VCaP (cell line): Measurements from ENCODE around the gene ALDH2.
A peak's percentile ranks its signal among the peaks of the same experiment; 100 is the strongest.

Experiments
- H3K27ac ChIP-seq: fragments of 450-650 bp; 2 replicates; pipeline ENCODE4 v1.5.1; 2017
- TF ChIP-seq, protein P1 (sequence below): fragments of 450-650 bp; conservative IDR thresholded peaks from 2 replicates; pipeline ENCODE4 v1.5.1; 2017; ENCODE audit warnings: mild to moderate bottlenecking, moderate library complexity

ALDH2 gene

DNA sequence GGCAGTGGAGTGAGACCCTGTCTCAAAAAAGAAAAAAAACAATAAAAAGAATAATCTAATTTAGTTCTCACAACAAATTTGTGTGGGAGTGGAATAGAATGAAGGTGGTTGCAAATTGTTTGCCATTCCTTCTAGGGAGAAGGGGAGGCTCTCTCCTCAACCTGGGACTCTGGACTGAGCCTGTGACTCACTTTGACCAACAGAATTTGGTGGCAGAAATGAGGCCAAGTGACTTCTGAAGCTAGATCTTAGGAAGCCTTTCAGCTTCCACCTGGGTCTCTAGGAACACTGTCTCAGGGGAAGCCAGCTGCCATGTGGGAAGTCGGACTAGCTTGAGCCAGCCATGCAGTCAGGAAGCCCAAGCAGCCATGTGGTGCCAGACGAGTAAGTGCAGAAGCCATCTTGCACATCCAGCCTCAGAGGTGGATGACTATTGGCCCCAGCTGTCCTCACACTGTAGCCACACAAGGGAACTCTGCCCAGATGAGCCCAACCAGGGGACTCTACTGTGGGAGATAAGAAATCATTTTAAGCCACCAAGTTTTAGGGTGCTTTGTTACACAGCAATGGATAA, 14.4 kb downstream of the ALDH2 start:
- TF ChIP-seq, protein P1, sequence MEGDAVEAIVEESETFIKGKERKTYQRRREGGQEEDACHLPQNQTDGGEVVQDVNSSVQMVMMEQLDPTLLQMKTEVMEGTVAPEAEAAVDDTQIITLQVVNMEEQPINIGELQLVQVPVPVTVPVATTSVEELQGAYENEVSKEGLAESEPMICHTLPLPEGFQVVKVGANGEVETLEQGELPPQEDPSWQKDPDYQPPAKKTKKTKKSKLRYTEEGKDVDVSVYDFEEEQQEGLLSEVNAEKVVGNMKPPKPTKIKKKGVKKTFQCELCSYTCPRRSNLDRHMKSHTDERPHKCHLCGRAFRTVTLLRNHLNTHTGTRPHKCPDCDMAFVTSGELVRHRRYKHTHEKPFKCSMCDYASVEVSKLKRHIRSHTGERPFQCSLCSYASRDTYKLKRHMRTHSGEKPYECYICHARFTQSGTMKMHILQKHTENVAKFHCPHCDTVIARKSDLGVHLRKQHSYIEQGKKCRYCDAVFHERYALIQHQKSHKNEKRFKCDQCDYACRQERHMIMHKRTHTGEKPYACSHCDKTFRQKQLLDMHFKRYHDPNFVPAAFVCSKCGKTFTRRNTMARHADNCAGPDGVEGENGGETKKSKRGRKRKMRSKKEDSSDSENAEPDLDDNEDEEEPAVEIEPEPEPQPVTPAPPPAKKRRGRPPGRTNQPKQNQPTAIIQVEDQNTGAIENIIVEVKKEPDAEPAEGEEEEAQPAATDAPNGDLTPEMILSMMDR = no peak
- no peak overlapping the region for H3K27ac ChIP-seq

DNA sequence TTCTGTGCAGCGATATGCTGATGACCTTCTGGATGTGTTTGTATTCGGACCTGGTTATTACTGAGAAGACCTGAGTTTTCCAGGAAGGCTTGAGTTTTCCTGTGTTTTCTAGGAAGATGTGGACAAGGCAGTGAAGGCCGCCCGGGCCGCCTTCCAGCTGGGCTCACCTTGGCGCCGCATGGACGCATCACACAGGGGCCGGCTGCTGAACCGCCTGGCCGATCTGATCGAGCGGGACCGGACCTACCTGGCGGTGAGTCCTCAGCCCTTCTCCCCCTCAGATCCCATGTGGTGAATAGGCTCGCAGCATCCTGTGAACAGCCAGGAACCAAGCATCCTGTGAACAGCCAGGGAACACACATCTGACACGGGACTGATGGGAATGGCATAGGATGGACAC, 16.3 kb downstream of the ALDH2 start:
- H3K27ac ChIP-seq = no peak overlapping the region
- TF ChIP-seq, protein P1 = no peak

- H3K27ac ChIP-seq = no peak overlapping the region
- TF ChIP-seq, protein P1 = no peak
These were observed 18.2 kb downstream of the ALDH2 start for GRCh38 chr12:111784953-111785352.

GRCh38 chr12:111785651-111786050, 18.9 kb downstream of the ALDH2 start:
- TF ChIP-seq, protein P1 = no peak
- H3K27ac ChIP-seq = no peak overlapping the region

DNA sequence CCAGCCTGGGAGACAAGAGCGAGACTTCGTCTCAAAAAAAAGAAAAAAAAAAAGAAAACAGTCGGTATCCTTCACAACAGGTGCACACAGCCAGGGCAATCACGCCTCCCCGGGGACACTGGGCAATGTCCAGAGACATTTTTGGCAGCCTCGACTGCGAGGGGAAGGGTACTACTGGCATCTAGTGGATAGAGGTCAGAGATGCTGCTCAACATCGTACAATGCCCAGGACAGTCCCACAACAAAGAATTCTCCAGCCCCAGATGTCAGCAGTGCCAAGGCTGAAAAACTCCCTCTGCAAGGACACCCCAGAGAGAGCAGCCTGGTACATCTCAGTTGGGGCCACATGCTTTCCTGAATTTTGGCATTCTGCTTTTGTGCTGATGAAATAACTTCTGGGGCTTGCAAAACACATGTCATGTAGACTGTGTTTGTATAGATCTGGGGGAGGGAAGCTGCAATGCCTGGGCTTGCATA, 21.5 kb downstream of the ALDH2 start:
- TF ChIP-seq, protein P1 = peak; percentile 94
- peak overlapping the region; percentile 27; the same call in 1 of the 2 replicates for H3K27ac ChIP-seq

DNA sequence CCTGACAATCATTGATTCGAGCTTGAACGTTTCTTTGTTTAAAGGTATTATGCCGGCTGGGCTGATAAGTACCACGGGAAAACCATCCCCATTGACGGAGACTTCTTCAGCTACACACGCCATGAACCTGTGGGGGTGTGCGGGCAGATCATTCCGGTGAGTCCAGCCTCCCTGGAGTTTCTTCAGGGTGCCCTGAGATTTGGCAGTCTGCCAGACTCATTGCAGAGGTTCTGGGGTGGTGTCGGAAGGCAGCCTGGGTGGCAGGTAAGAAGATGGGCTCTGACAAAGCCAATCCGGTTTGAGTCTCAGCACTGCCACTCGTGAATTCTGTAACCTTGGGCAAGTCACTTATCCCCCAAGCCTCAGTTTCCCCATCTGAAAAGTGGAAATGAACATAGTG, 23.0 kb downstream of the ALDH2 start:
- TF ChIP-seq, protein P1 = no peak
- H3K27ac ChIP-seq = no peak overlapping the region

- TF ChIP-seq, protein P1 = no peak
- no peak overlapping the region for H3K27ac ChIP-seq
These were observed 24.8 kb downstream of the ALDH2 start for GRCh38 chr12:111791507-111791906.
